Endodermal cell (in vitro differentiated cells): ENCODE results near the gene KCTD17. TPM values are rescaled to one million over a fixed set of nuclear protein-coding genes. Genes with fewer than 3 reads are reported as not detected.
A peak's percentile ranks its signal among the peaks of the same experiment; 100 is the strongest.

Source experiments
- DNase-seq: peaks from one replicate; pipeline ENCODE4 v3.0.0-alpha.2; 2017
- H3K27ac ChIP-seq: 2 replicates; pipeline ENCODE4 v1.5.1; 2013; ENCODE audit warnings: mild to moderate bottlenecking, low read depth, low read length, moderate library complexity
- H3K27me3 ChIP-seq: 2 replicates; pipeline ENCODE4 v1.6.1; 2013; ENCODE audit warnings: mild to moderate bottlenecking, low read length, moderate library complexity; ENCODE audit not compliant: insufficient read depth, control insufficient read depth, poor library complexity, severe bottlenecking
- H3K36me3 ChIP-seq: 2 replicates; pipeline ENCODE4 v1.7.0; 2013; ENCODE audit warnings: mild to moderate bottlenecking, low read length, moderate library complexity; ENCODE audit not compliant: control insufficient read depth, insufficient read depth
- H3K4me1 ChIP-seq: one replicate; pipeline ENCODE4 v1.7.0; 2013; ENCODE audit warnings: low read length; ENCODE audit not compliant: control insufficient read depth, insufficient read depth
- H3K4me3 ChIP-seq: 2 replicates; pipeline ENCODE4 v1.5.1; 2013; ENCODE audit warnings: mild to moderate bottlenecking, low read length, moderate library complexity
- H3K9ac ChIP-seq: 2 replicates; pipeline ENCODE4 v1.6.1; 2013; ENCODE audit warnings: mild to moderate bottlenecking, low read length, moderate library complexity; ENCODE audit not compliant: poor library complexity, severe bottlenecking; ENCODE audit errors: extremely low read depth
- H3K9me3 ChIP-seq: 2 replicates; pipeline ENCODE4 v1.6.1; 2013; ENCODE audit warnings: mild to moderate bottlenecking, low read length, moderate library complexity; ENCODE audit not compliant: control insufficient read depth
- H3K27ac Mint-ChIP-seq: 2 replicates; pipeline ENCODE4 v1.8.0; 2020; ENCODE audit warnings: mixed read lengths
- H3K27me3 Mint-ChIP-seq: 2 replicates; pipeline ENCODE4 v1.8.0; 2021; ENCODE audit warnings: mild to moderate bottlenecking, mixed read lengths; ENCODE audit not compliant: insufficient read depth
- H3K36me3 Mint-ChIP-seq: 2 replicates; pipeline ENCODE4 v1.8.0; 2020; ENCODE audit warnings: low read depth, mixed read lengths
- H3K4me1 Mint-ChIP-seq: 2 replicates; pipeline ENCODE4 v1.8.0; 2020; ENCODE audit warnings: mixed read lengths
- H3K4me3 Mint-ChIP-seq: 2 replicates; pipeline ENCODE4 v1.8.0; 2020; ENCODE audit warnings: mild to moderate bottlenecking, moderate library complexity, mixed read lengths
- H3K9me3 Mint-ChIP-seq: 2 replicates; pipeline ENCODE4 v1.8.0; 2020; ENCODE audit warnings: mild to moderate bottlenecking, mixed read lengths
- CTCF ChIP-seq: fragments of 200-600 bp; sonication (generic); conservative IDR thresholded peaks from 2 replicates; pipeline ENCODE4 v1.5.0; 2021; ENCODE audit warnings: antibody characterized with exemption, mild to moderate bottlenecking
- WGBS, 2 experiments: methylation state at CpG; one replicate each; pipeline versions ENCODE4 v1.1.5 to v1.1.7; 2013; ENCODE audit warnings: missing lambda C conversion rate in 2 of 2, mixed read lengths in 1 of 2; ENCODE audit not compliant: insufficient coverage in 1 of 2, insufficient read length in 1 of 2; 5-methylcytosine and 5-hydroxymethylcytosine counted together
- total RNA-seq, 2 donors: library from RNA; stranded (reverse); fragmentation: NEBNext Ultra II Directional in 1 of 2; extraction: Animal tissue kit (Norgen Biotek cat#: 25700) in 1 of 2; gene quantifications; 2 replicates in 1 of 2; 3 replicates in 1 of 2; pipeline ENCODE4 v1.2.1, GENCODE V29; 2021

KCTD17 gene
- total RNA-seq, 2 donors from 2014 or later: 35.4 to 37.0 TPM

GRCh38 chr22:37052386-37053309 lies 1.1 kb downstream of the KCTD17 start:
- H3K27ac ChIP-seq: no peak overlapping the region

GRCh38 chr22:37053310-37054055 lies 1.9 kb downstream of the KCTD17 start:
- Histone ChIP-seq H3K27ac (no peak overlapping the region), H3K4me1 (no peaks in the 10 kb centered on the region), H3K4me3 (no peak overlapping the region), H3K9me3 (no peaks in the 10 kb centered on the region), H3K9ac (no peak overlapping the region), H3K27me3 (no peaks in the 10 kb centered on the region), H3K36me3 (peaks cover 3% of the 10 kb centered on the region)
- DNase-seq: no peak
- peaks cover 13% of the 10 kb centered on the region for H3K27me3 Mint-ChIP-seq
- H3K36me3 Mint-ChIP-seq: peaks cover 17% of the 10 kb centered on the region
- peak overlapping the region; percentile 60 for H3K4me3 Mint-ChIP-seq
- no peaks in the 10 kb centered on the region for H3K9me3 Mint-ChIP-seq
- no peak for TF ChIP-seq CTCF
- WGBS, 2 experiments: 95 to 96% methylated on average over 7 to 16 of the region's 16 CpGs
- peaks cover 16% of the 10 kb centered on the region for H3K4me1 Mint-ChIP-seq
- H3K27ac Mint-ChIP-seq: no peak overlapping the region

More at GRCh38 chr22:37052386-37053309, 1.1 kb downstream of the KCTD17 start:
- H3K4me3 ChIP-seq: peak overlapping the region; percentile 80
- Mint-ChIP-seq H3K36me3 (peaks cover 14% of the 10 kb centered on the region), H3K27ac (no peak overlapping the region), H3K9me3 (no peaks in the 10 kb centered on the region), H3K4me1 (peaks cover 16% of the 10 kb centered on the region), H3K4me3 (peak overlapping the region; percentile 60), H3K27me3 (peaks cover 13% of the 10 kb centered on the region)
- no peaks in the 10 kb centered on the region for H3K4me1 ChIP-seq
- no peak for TF ChIP-seq CTCF
- DNase-seq: no peak
- peaks cover 3% of the 10 kb centered on the region for H3K36me3 ChIP-seq
- H3K27me3 ChIP-seq: no peaks in the 10 kb centered on the region
- WGBS, 2 experiments: 89 to 91% methylated on average over 19 to 25 of the region's 25 CpGs
- H3K9ac ChIP-seq: peak overlapping the region; percentile 53
- H3K9me3 ChIP-seq: no peaks in the 10 kb centered on the region

GRCh38 chr22:37054056-37054395 lies 2.5 kb downstream of the KCTD17 start:
- H3K27ac ChIP-seq: no peak overlapping the region
- H3K9me3 Mint-ChIP-seq: no peaks in the 10 kb centered on the region
- TF ChIP-seq CTCF: no peak
- H3K36me3 Mint-ChIP-seq: peaks cover 17% of the 10 kb centered on the region
- no peak for DNase-seq
- H3K36me3 ChIP-seq: peaks cover 3% of the 10 kb centered on the region
- no peak overlapping the region for H3K4me3 ChIP-seq
- 83 to 89% methylated on average over 8 of the region's 8 CpGs for WGBS, 2 experiments
- H3K9me3 ChIP-seq: no peaks in the 10 kb centered on the region
- no peak overlapping the region for H3K4me3 Mint-ChIP-seq
- H3K4me1 ChIP-seq: no peaks in the 10 kb centered on the region
- H3K9ac ChIP-seq: no peak overlapping the region
- no peaks in the 10 kb centered on the region for H3K27me3 ChIP-seq
- H3K4me1 Mint-ChIP-seq: peaks cover 16% of the 10 kb centered on the region
- H3K27me3 Mint-ChIP-seq: peaks cover 13% of the 10 kb centered on the region
- H3K27ac Mint-ChIP-seq: no peak overlapping the region
